Esophagus squamous epithelium (tissue), 4 donors: ENCODE results near the gene SPTBN5.

Experiments
- CTCF ChIP-seq, 6 experiments: fragments of 450-650 bp in 4 of 6; fragments of 200-600 bp in 2 of 6; sonication (generic) in 2 of 6; IDR thresholded peaks; one replicate each; pipeline ENCODE4 v1.5.1; 2016 to 2019; ENCODE audit warnings: antibody characterized with exemption in 6 of 6, mild to moderate bottlenecking in 4 of 6, moderate library complexity in 4 of 6
- POLR2A ChIP-seq, 4 donors: fragments of 450-650 bp; IDR thresholded peaks; one replicate each; pipeline ENCODE4 v1.6.1; 2017; ENCODE audit warnings: antibody characterized with exemption in 4 of 4, mild to moderate bottlenecking in 4 of 4, moderate library complexity in 3 of 4

GRCh38 chr15:41881920-41882688 lies 11.7 kb downstream of the SPTBN5 start:
- TF ChIP-seq CTCF (IDR thresholded peaks at IDR 0.05) (no peak), POLR2A (IDR thresholded peaks at IDR 0.05) (no peak)
